HepG2 (cell line): ENCODE measurements around the gene SPRY1. TPM values are rescaled to one million over a fixed set of nuclear protein-coding genes. Genes with fewer than 3 reads are reported as not detected.

Experiments used
- ATAC-seq: fragments of 200-7000 bp; cut with Tn5 transposase; 3 replicates; pipeline ENCODE4 v1.9.1; 2020; ENCODE audit warnings: mild to moderate bottlenecking, moderate library complexity
- BruUV-seq: library from RNA; stranded (reverse); fragments of 400-500 nt; replicated peaks from 2 replicates; lab custom pipeline; 2021; lab: Mats Ljungman, UMichigan
- CTCF ChIA-PET: fragments of 300-600 bp; formaldehyde crosslinking; extraction: SDS; loops from one replicate; lab custom pipeline; 2021; ENCODE audit warnings: low total read pairs, inconsistent platforms, low intra/inter-chr PET ratio; lab: Yijun Ruan, JAX
- POLR2A ChIA-PET: fragments of 350-600 bp; sonication (Branson Sonifier 250); formaldehyde crosslinking; loops from one replicate; lab custom pipeline; 2020; ENCODE audit warnings: antibody characterized with exemption, inconsistent platforms; lab: Yijun Ruan, JAX
- DNase-seq: peaks from one replicate; pipeline ENCODE4 v3.0.0-alpha.2; 2015; ENCODE audit warnings: low spot score
- FAIRE-seq: peaks from 3 replicates; lab custom pipeline; 2011; peaks lifted over from hg19 to GRCh38; lab: Jason Lieb, UNC
- H2AFZ ChIP-seq: one replicate; pipeline ENCODE4 v1.6.1; 2011; ENCODE audit warnings: low read length, inconsistent platforms
- H3K27ac ChIP-seq: fragments of 300-600 bp; 3 replicates; pipeline ENCODE4 v1.8.0; 2011; ENCODE audit warnings: mixed run types, mild to moderate bottlenecking, mixed read lengths, low read length, inconsistent platforms; ENCODE audit not compliant: insufficient read depth; ENCODE audit errors: extremely low read length
- H3K27me3 ChIP-seq, 2 experiments: fragments of 200-600 bp in 1 of 2; 2 replicates in 1 of 2; 3 replicates in 1 of 2; pipeline versions ENCODE4 v1.6.0 to v1.8.0; 2011; ENCODE audit warnings: low read length in 2 of 2, mild to moderate bottlenecking in 2 of 2, moderate library complexity in 2 of 2, inconsistent platforms in 1 of 2; ENCODE audit not compliant: insufficient read depth in 2 of 2, control insufficient read depth in 1 of 2
- H3K36me3 ChIP-seq, 2 experiments: fragments of 200-600 bp in 1 of 2; replicated peaks in 1 of 2; 2 replicates in 1 of 2; 3 replicates in 1 of 2; pipeline versions ENCODE4 v1.5.1 to v1.8.0; 2011; ENCODE audit warnings: low read length in 2 of 2, inconsistent platforms in 1 of 2; ENCODE audit not compliant: insufficient read depth in 2 of 2, control insufficient read depth in 1 of 2
- H3K4me1 ChIP-seq: 2 replicates; pipeline ENCODE4 v1.5.1; 2012; ENCODE audit warnings: low read length, inconsistent platforms; ENCODE audit not compliant: insufficient read depth
- H3K4me2 ChIP-seq: 2 replicates; pipeline ENCODE4 v1.6.0; 2011; ENCODE audit warnings: low read depth, low read length, inconsistent platforms
- H3K4me3 ChIP-seq, 3 experiments: fragments of 200-600 bp in 1 of 3; sonication (generic), shearing (Covaris generic) in 1 of 3; replicated peaks in 1 of 3; 2 replicates each; pipeline ENCODE4 v1.5.1; 2011 to 2016; ENCODE audit warnings: low read length in 3 of 3, inconsistent platforms in 2 of 3, low read depth in 2 of 3, mild to moderate bottlenecking in 2 of 3, control low read depth in 1 of 3, mixed read lengths in 1 of 3; ENCODE audit not compliant: insufficient read depth in 1 of 3
- H3K79me2 ChIP-seq: one replicate; pipeline ENCODE4 v1.6.1; 2011; ENCODE audit warnings: low read length, inconsistent platforms; ENCODE audit not compliant: insufficient read depth
- H3K9ac ChIP-seq: 2 replicates; pipeline ENCODE4 v1.6.0; 2011; ENCODE audit warnings: mild to moderate bottlenecking, low read depth, low read length, inconsistent platforms; ENCODE audit not compliant: insufficient read depth
- H3K9me3 ChIP-seq: 2 replicates; pipeline ENCODE4 v1.5.1; 2012; ENCODE audit warnings: mild to moderate bottlenecking, low read length
- H4K20me1 ChIP-seq: 2 replicates; pipeline ENCODE4 v1.6.0; 2011; ENCODE audit warnings: inconsistent platforms, mild to moderate bottlenecking, low read length, moderate library complexity; ENCODE audit not compliant: insufficient read depth
- AGO2 ChIP-seq: fragments of 200-400 bp; formaldehyde crosslinking; optimal IDR thresholded peaks from 2 replicates; pipeline ENCODE3; 2017; ENCODE audit warnings: mild to moderate bottlenecking, low read depth, low read length, moderate library complexity
- ELF4 ChIP-seq: sonication (generic); formaldehyde crosslinking; IDR thresholded peaks from 2 replicates; pipeline ENCODE4 v1.5.0; 2020; ENCODE audit warnings: missing genetic modification reagents, mild to moderate bottlenecking, moderate library complexity, borderline replicate concordance
- ETV5 ChIP-seq: IDR thresholded peaks from 2 replicates; pipeline ENCODE4 v1.6.1; 2018; ENCODE audit warnings: missing biosample characterization, missing genetic modification reagents, inconsistent platforms, borderline replicate concordance
- HOXA5 ChIP-seq: sonication (generic); formaldehyde crosslinking; IDR thresholded peaks from 2 replicates; pipeline ENCODE4 v1.4.0; 2020; ENCODE audit warnings: missing genetic modification reagents
- KMT2A ChIP-seq: sonication (generic); formaldehyde crosslinking; IDR thresholded peaks from 2 replicates; pipeline ENCODE4 v1.4.0; 2020; ENCODE audit warnings: missing genetic modification reagents
- MED8 ChIP-seq: sonication (generic); formaldehyde crosslinking; IDR thresholded peaks from 2 replicates; pipeline ENCODE4 v1.8.1; 2023; ENCODE audit warnings: mild to moderate bottlenecking, missing genetic modification reagents; ENCODE audit not compliant: insufficient replicate concordance
- PHF21A ChIP-seq: sonication (generic); formaldehyde crosslinking; IDR thresholded peaks from 2 replicates; pipeline ENCODE4 v1.5.0; 2020; ENCODE audit warnings: mild to moderate bottlenecking, missing genetic modification reagents
- POLR2A ChIP-seq, 2 experiments: IDR thresholded peaks; 2 replicates each; pipeline ENCODE4 v1.6.1; 2011; ENCODE audit warnings: low read depth in 2 of 2, low read length in 2 of 2, mild to moderate bottlenecking in 1 of 2, moderate library complexity in 1 of 2; ENCODE audit not compliant: insufficient read depth in 1 of 2
- TBX2 ChIP-seq: sonication (generic); formaldehyde crosslinking; IDR thresholded peaks from 2 replicates; pipeline ENCODE4 v1.5.0; 2020; ENCODE audit warnings: missing genetic modification reagents, mild to moderate bottlenecking, borderline replicate concordance
- TOPORS ChIP-seq: sonication (generic); formaldehyde crosslinking; IDR thresholded peaks from 2 replicates; pipeline ENCODE4 v1.8.0; 2023; ENCODE audit warnings: mild to moderate bottlenecking, missing genetic modification reagents
- TP53 ChIP-seq: sonication (generic); formaldehyde crosslinking; conservative IDR thresholded peaks from 2 replicates; pipeline ENCODE4 v1.4.0; 2020; ENCODE audit warnings: missing genetic modification reagents
- YEATS4 ChIP-seq: sonication (generic); formaldehyde crosslinking; IDR thresholded peaks from 2 replicates; pipeline ENCODE4 v1.4.0; 2020; ENCODE audit warnings: missing genetic modification reagents, borderline replicate concordance
- ZBTB7B ChIP-seq: sonication (generic); formaldehyde crosslinking; IDR thresholded peaks from 2 replicates; pipeline ENCODE4 v1.4.0; 2020; ENCODE audit warnings: missing genetic modification reagents
- ZFP62 ChIP-seq: sonication (generic); formaldehyde crosslinking; IDR thresholded peaks from 2 replicates; pipeline ENCODE4 v1.4.0; 2020; ENCODE audit warnings: missing genetic modification reagents
- ZMYM2 ChIP-seq: sonication (generic); formaldehyde crosslinking; IDR thresholded peaks from 2 replicates; pipeline ENCODE4 v1.8.0; 2022; ENCODE audit warnings: mild to moderate bottlenecking, missing genetic modification reagents
- ZNF264 ChIP-seq: sonication (generic); formaldehyde crosslinking; IDR thresholded peaks from 2 replicates; pipeline ENCODE4 v1.4.0; 2020; ENCODE audit warnings: missing genetic modification reagents
- ZNF431 ChIP-seq: sonication (generic); formaldehyde crosslinking; IDR thresholded peaks from 2 replicates; pipeline ENCODE4 v1.9.0; 2022; ENCODE audit warnings: missing genetic modification reagents, low read depth, mild to moderate bottlenecking, borderline replicate concordance
- ZNF549 ChIP-seq: sonication (generic); formaldehyde crosslinking; IDR thresholded peaks from 2 replicates; pipeline ENCODE4 v1.5.0; 2020; ENCODE audit warnings: missing genetic modification reagents
- ZNF558 ChIP-seq: sonication (generic); formaldehyde crosslinking; IDR thresholded peaks from 2 replicates; pipeline ENCODE4 v1.9.0; 2022; ENCODE audit warnings: mild to moderate bottlenecking, missing genetic modification reagents, borderline replicate concordance
- ZNF703 ChIP-seq: sonication (generic); formaldehyde crosslinking; IDR thresholded peaks from 2 replicates; pipeline ENCODE4 v1.5.1; 2020; ENCODE audit warnings: missing genetic modification reagents, mild to moderate bottlenecking, moderate library complexity, borderline replicate concordance
- ZNF713 ChIP-seq: sonication (generic); formaldehyde crosslinking; IDR thresholded peaks from 2 replicates; pipeline ENCODE4 v1.4.0; 2020; ENCODE audit warnings: mild to moderate bottlenecking, missing genetic modification reagents
- ZNF83 ChIP-seq: sonication (generic); formaldehyde crosslinking; IDR thresholded peaks from 2 replicates; pipeline ENCODE4 v1.4.0; 2020; ENCODE audit warnings: missing genetic modification reagents, mild to moderate bottlenecking, borderline replicate concordance
- ZSCAN9 ChIP-seq: IDR thresholded peaks from 2 replicates; pipeline ENCODE4 v1.6.1; 2016; ENCODE audit warnings: borderline replicate concordance
- WGBS: methylation state at CpG from one replicate; pipeline ENCODE4 v1.1.6; 2017; ENCODE audit warnings: low lambda C conversion rate; 5-methylcytosine and 5-hydroxymethylcytosine counted together
- in situ Hi-C: cut with HindIII; loops from 2 replicates; pipeline ENCODE4 v1.10.0; 2017; ENCODE audit warnings: low pct_unique_long_range_greater_than_20kb; ENCODE audit not compliant: extremely low pct_ligation_motif_present
- intact Hi-C: fragments of 100-400 bp; cut with micrococcal nuclease; formaldehyde crosslinking; loops from one replicate; pipeline ENCODE4 v1.10.0; 2022; ENCODE audit not compliant: unreplicated experiment
- polyA plus RNA-seq, 8 experiments: library from polyadenylated mRNA; depleted of rRNA in 3 of 8; stranded (reverse) in 7 of 8; unstranded in 1 of 8; fragments of >200 nt; fragmentation: Illumina TruSeq in 4 of 8; extraction: Trizol in 4 of 8; gene quantifications; 2 replicates each; pipeline versions ENCODE4 v1.2.1 to v1.2.3, GENCODE V29; 2011 to 2016; ENCODE audit warnings: low read depth in 4 of 8, missing spikeins in 1 of 8, mixed read lengths in 1 of 8; ENCODE audit not compliant: insufficient read depth in 1 of 8
- total RNA-seq, 5 experiments: library from RNA; depleted of rRNA; stranded (reverse); fragments of >200 nt; fragmentation: Illumina TruSeq; extraction: Trizol; gene quantifications; 2 replicates each; pipeline ENCODE4 v1.2.3, GENCODE V29; 2016; ENCODE audit warnings: low read depth in 1 of 5
- TF ChIP-seq, protein P1 (sequence below): sonication (generic); formaldehyde crosslinking; IDR thresholded peaks from 2 replicates; pipeline ENCODE4 v1.9.0; 2021; ENCODE audit warnings: missing genetic modification reagents, mild to moderate bottlenecking, borderline replicate concordance

The SPRY1 gene
- total and polyA plus RNA-seq, 2 of the 13 experiments (the other 11 are each of a cell fraction or from before 2014, with no cell fraction given), result 24.7 to 33.4 TPM

DNA sequence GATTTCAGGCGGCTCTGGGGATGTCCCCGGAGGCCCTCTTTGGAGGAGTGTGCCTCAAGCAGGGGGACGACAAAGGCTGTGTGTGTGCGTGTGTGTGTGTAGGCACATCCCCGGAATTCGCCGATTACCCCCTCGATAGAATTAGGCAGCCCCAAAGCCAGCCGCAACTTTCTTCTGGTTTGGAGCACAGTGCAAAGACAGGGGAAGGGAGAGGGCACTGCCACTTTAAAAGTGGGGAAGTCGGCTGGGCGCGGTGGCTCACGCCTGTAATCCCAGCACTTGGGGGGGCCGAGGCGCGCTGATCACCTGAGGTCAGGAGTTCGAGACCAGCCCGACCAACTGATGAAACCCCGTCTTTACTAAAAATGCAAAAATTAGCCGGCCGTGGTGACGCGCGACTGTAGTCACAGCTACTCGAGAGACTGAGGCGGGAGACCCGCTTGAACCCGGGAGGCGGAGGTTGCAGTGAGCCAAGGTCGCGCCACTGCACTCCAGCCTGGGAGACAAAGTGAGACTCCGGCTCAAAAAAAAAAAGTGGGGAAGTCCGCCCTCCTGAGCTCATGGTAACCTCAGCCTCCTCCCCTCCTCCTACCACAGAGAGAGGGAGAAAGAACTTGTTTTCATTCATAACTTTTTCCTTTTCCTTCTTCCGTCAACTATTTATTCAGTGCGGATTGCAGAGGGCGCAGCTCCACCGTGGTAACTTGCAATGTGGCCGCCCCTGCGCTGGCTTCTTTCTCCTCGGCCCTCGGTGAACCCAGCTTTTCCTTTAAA lies 2.4 kb downstream of the SPRY1 start:
- H3K4me3 ChIP-seq, result peak overlapping the region; percentile 83 to 96 (median 90)
- peak overlapping the region; percentile 74 for H3K4me2 ChIP-seq
- in situ Hi-C loops (loop anchor here (5.0 to 25.0 kb wide), 6 partner anchors 78 to 863 kb away; no protein-coding TSS in a partner anchor), intact Hi-C loops (loop anchor here (1.0 to 5.0 kb wide), 5 partner anchors 80 to 272 kb away; no protein-coding TSS in a partner anchor)
- peaks cover 35% of the 10 kb centered on the region for H4K20me1 ChIP-seq
- peaks cover 41% of the 10 kb centered on the region for H3K4me1 ChIP-seq
- peaks cover 75% of the 10 kb centered on the region for H3K79me2 ChIP-seq
- no peaks in the 10 kb centered on the region for H3K9me3 ChIP-seq
- TSS peak; percentile 78 for BruUV-seq
- peak overlapping the region; percentile 90 for H3K27ac ChIP-seq
- DNase-seq (peak; percentile 75), FAIRE-seq (no peak), ATAC-seq (peak; percentile 39)
- ChIA-PET CTCF (interaction anchor here (2.7 kb wide), 1 partner anchor 165 kb away, joined by 10 read pairs; no protein-coding TSS in a partner anchor), POLR2A (interaction anchor here (0.8 to 3.4 kb wide), 16 partner anchors 9 to 262 kb away, joined by 3 to 33 read pairs (median 8); no protein-coding TSS in a partner anchor)
- under 1% methylated on average over 33 of the region's 41 CpGs for WGBS
- H3K27me3 ChIP-seq, result no peaks in the 10 kb centered on the region; a peak in 1 of 5 replicates
- peak overlapping the region; percentile 87 for H3K9ac ChIP-seq
- H3K36me3 ChIP-seq, result peaks cover 20 to 34% of the 10 kb centered on the region in 2 experiments
- no peak overlapping the region for H2AFZ ChIP-seq
- 0 out of 2 replicates have a peak, but pooled peaks have one; percentile 27 for TF ChIP-seq ZSCAN9 (CRISPR knock-in tag)
- no peak for TF ChIP-seq ZNF713 (CRISPR knock-in tag)
- TF ChIP-seq ZNF83 (CRISPR knock-in tag), result 0 out of 2 replicates have a peak, but pooled peaks have one; percentile 38
- TF ChIP-seq, protein P1, sequence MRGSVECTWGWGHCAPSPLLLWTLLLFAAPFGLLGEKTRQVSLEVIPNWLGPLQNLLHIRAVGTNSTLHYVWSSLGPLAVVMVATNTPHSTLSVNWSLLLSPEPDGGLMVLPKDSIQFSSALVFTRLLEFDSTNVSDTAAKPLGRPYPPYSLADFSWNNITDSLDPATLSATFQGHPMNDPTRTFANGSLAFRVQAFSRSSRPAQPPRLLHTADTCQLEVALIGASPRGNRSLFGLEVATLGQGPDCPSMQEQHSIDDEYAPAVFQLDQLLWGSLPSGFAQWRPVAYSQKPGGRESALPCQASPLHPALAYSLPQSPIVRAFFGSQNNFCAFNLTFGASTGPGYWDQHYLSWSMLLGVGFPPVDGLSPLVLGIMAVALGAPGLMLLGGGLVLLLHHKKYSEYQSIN (CRISPR knock-in tag), result 0 out of 2 replicates have a peak, but pooled peaks have one; percentile 28
- TF ChIP-seq HOXA5 (CRISPR knock-in tag), result peak; percentile 35; the same call in 1 of the 2 replicates
- TF ChIP-seq YEATS4 (CRISPR knock-in tag), result peak; percentile 54; the same call in 1 of the 2 replicates
- no peak for TF ChIP-seq MED8 (CRISPR knock-in tag)
- no peak for TF ChIP-seq TP53 (CRISPR knock-in tag)
- peak; percentile 17; the same call in 1 of the 2 replicates for TF ChIP-seq ETV5 (CRISPR knock-in tag)
- TF ChIP-seq ZFP62 (CRISPR knock-in tag), result no peak
- no peak for TF ChIP-seq PHF21A (CRISPR knock-in tag)
- TF ChIP-seq POLR2A (IDR thresholded peaks at IDR 0.05; ENCODE audit: insufficient read depth in 1 of 2, low read depth in 2 of 2, low read length in 2 of 2), result peak; percentile 26 to 39; a peak in 2 of 4 replicates
- TF ChIP-seq ZNF264 (CRISPR knock-in tag), result 0 out of 2 replicates have a peak, but pooled peaks have one; percentile 15
- TF ChIP-seq ZNF431 (CRISPR knock-in tag), result no peak
- 0 out of 2 replicates have a peak, but pooled peaks have one; percentile 39 for TF ChIP-seq ZNF549 (CRISPR knock-in tag)
- TF ChIP-seq ELF4 (CRISPR knock-in tag), result 0 out of 2 replicates have a peak, but pooled peaks have one; percentile 59
- TF ChIP-seq KMT2A (CRISPR knock-in tag), result no peak; the same call in 1 of the 2 replicates
- peak; percentile 64; the same call in 1 of the 2 replicates for TF ChIP-seq ZBTB7B (CRISPR knock-in tag)
- peak; percentile 58; the same call in 1 of the 2 replicates for TF ChIP-seq ZMYM2
- 0 out of 2 replicates have a peak, but pooled peaks have one; percentile 13 for TF ChIP-seq ZNF703 (CRISPR knock-in tag)
- TF ChIP-seq TBX2, result no peak; the same call in 1 of the 2 replicates
- TF ChIP-seq ZNF558 (CRISPR knock-in tag), result no peak
- TF ChIP-seq AGO2, result peak; percentile 1
- TF ChIP-seq TOPORS (CRISPR knock-in tag), result 0 out of 2 replicates have a peak, but pooled peaks have one; percentile 11
